HFFc6 (cell line): ENCODE measurements around the gene EFNB1. TPM values are rescaled to one million over a fixed set of nuclear protein-coding genes. Genes with fewer than 3 reads are reported as not detected.
A peak's percentile ranks its signal among the peaks of the same experiment; 100 is the strongest.

ENCODE experiments used
- DNase-seq: peaks from one replicate; pipeline ENCODE4 v3.0.0-alpha.2; 2018
- H3K27ac Mint-ChIP-seq: 2 replicates; pipeline ENCODE4 v1.8.0; 2020; ENCODE audit warnings: mild to moderate bottlenecking, mixed read lengths
- H3K27me3 Mint-ChIP-seq: 2 replicates; pipeline ENCODE4 v1.8.0; 2021; ENCODE audit warnings: mild to moderate bottlenecking, moderate library complexity, mixed read lengths; ENCODE audit not compliant: insufficient read depth
- H3K36me3 Mint-ChIP-seq: 2 replicates; pipeline ENCODE4 v1.8.0; 2021; ENCODE audit warnings: low read depth, mixed read lengths
- H3K4me1 Mint-ChIP-seq: 2 replicates; pipeline ENCODE4 v1.8.0; 2020; ENCODE audit warnings: low read depth, mixed read lengths
- H3K4me3 Mint-ChIP-seq: 2 replicates; pipeline ENCODE4 v1.8.0; 2020; ENCODE audit warnings: mild to moderate bottlenecking, moderate library complexity, mixed read lengths
- H3K9me3 Mint-ChIP-seq: 2 replicates; pipeline ENCODE4 v1.8.0; 2020; ENCODE audit warnings: mild to moderate bottlenecking, mixed read lengths
- total RNA-seq, 6 experiments: library from RNA; stranded (reverse); fragmentation: NEBNext Ultra II Directional; extraction: Animal tissue kit (Norgen Biotek cat#: 25700); gene quantifications; 2 replicates in 1 of 6; 3 replicates in 5 of 6; pipeline ENCODE4 v1.2.3, GENCODE V29; 2021
- TF ChIP-seq, protein P1 (sequence below): fragments of 200-600 bp; sonication (generic); IDR thresholded peaks from 2 replicates; pipeline ENCODE4 v1.5.0; 2021; ENCODE audit warnings: antibody characterized with exemption, mild to moderate bottlenecking

EFNB1 gene
- total RNA-seq, 6 experiments from 2014 or later, result 4.2 to 4.8 (median 4.5) TPM

DNA sequence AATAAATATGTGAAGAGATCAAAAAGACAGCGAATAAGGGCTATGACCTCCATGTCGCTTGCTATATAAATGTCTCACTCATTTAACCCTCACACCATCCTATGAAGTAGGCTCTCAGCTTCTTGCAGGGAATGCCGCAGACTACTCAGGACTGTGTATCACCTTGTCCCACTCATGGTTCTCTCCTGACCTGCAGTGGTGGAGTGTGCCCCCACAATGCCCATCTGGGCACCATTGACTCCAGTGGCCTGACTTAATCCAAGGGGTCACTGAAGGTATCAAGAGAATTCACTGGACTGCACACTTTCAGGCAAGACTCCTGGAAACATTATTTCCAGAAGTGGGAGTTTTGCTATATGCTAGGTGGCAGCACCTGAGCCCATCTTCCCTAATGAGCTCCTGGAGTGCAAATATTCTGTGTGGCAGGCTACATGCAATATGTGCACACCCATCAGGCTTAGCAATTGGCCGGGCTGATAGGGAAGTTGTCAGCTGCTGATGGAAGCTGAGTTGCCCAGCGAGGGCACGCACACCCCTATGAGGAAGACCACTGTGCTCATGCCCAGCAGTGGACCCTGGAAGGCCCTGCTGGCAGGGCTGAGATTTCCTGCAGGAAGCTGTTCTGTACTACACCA, 8.2 kb upstream of the EFNB1 start:
- DNase-seq, result no peak
- no peak overlapping the region for H3K4me3 Mint-ChIP-seq
- TF ChIP-seq, protein P1, sequence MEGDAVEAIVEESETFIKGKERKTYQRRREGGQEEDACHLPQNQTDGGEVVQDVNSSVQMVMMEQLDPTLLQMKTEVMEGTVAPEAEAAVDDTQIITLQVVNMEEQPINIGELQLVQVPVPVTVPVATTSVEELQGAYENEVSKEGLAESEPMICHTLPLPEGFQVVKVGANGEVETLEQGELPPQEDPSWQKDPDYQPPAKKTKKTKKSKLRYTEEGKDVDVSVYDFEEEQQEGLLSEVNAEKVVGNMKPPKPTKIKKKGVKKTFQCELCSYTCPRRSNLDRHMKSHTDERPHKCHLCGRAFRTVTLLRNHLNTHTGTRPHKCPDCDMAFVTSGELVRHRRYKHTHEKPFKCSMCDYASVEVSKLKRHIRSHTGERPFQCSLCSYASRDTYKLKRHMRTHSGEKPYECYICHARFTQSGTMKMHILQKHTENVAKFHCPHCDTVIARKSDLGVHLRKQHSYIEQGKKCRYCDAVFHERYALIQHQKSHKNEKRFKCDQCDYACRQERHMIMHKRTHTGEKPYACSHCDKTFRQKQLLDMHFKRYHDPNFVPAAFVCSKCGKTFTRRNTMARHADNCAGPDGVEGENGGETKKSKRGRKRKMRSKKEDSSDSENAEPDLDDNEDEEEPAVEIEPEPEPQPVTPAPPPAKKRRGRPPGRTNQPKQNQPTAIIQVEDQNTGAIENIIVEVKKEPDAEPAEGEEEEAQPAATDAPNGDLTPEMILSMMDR, result no peak
- H3K9me3 Mint-ChIP-seq, result no peaks in the 10 kb centered on the region
- peaks cover 5% of the 10 kb centered on the region; the same call in 1 of the 2 replicates for H3K4me1 Mint-ChIP-seq
- no peak overlapping the region for H3K27ac Mint-ChIP-seq
- peaks cover 6% of the 10 kb centered on the region for H3K27me3 Mint-ChIP-seq
- H3K36me3 Mint-ChIP-seq, result no peaks in the 10 kb centered on the region

GRCh38 chrX:68821616-68822015, 7.2 kb upstream of the EFNB1 start:
- Mint-ChIP-seq H3K4me1 (peaks cover 5% of the 10 kb centered on the region; the same call in 1 of the 2 replicates), H3K4me3 (no peak overlapping the region), H3K27ac (no peak overlapping the region), H3K36me3 (no peaks in the 10 kb centered on the region), H3K9me3 (no peaks in the 10 kb centered on the region), H3K27me3 (peaks cover 4% of the 10 kb centered on the region; the same call in 1 of the 2 replicates)
- TF ChIP-seq, protein P1, result no peak
- DNase-seq, result no peak

- peak; percentile 36 for DNase-seq
- Mint-ChIP-seq H3K9me3 (no peaks in the 10 kb centered on the region), H3K4me3 (no peak overlapping the region; the same call in 1 of the 2 replicates), H3K27me3 (peaks cover 4% of the 10 kb centered on the region; the same call in 1 of the 2 replicates), H3K36me3 (no peaks in the 10 kb centered on the region), H3K4me1 (peaks cover 5% of the 10 kb centered on the region; the same call in 1 of the 2 replicates), H3K27ac (no peak overlapping the region)
- TF ChIP-seq, protein P1, result peak; percentile 70
Measured at GRCh38 chrX:68822641-68823410, 6.0 kb upstream of the EFNB1 start.

- Mint-ChIP-seq H3K4me1 (peaks cover 9% of the 10 kb centered on the region), H3K36me3 (no peaks in the 10 kb centered on the region), H3K4me3 (no peak overlapping the region), H3K27me3 (peaks cover 4% of the 10 kb centered on the region; the same call in 1 of the 2 replicates), H3K27ac (no peak overlapping the region), H3K9me3 (no peaks in the 10 kb centered on the region)
- TF ChIP-seq, protein P1, result no peak
- DNase-seq, result no peak
Measured at GRCh38 chrX:68823413-68824151, 5.2 kb upstream of the EFNB1 start.

DNA sequence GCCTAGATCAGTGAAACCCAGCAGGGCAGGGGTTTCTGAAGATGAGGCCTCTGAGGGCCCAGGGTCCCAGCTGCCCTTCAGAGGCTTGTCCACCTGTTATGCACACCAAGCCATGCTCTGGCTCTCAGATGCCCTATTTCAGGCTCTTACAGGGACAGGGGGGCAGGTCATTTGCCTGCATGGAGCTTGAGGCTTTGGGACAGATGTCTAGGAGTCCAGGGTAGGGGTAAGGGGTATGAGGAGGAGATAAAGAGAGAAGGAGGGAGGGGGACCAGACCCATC, 4.7 kb upstream of the EFNB1 start:
- Mint-ChIP-seq H3K36me3 (no peaks in the 10 kb centered on the region), H3K27ac (no peak overlapping the region), H3K4me1 (peaks cover 10% of the 10 kb centered on the region), H3K27me3 (peaks cover 4% of the 10 kb centered on the region; the same call in 1 of the 2 replicates), H3K4me3 (no peak overlapping the region), H3K9me3 (no peaks in the 10 kb centered on the region)
- DNase-seq, result no peak
- TF ChIP-seq, protein P1, result no peak
